CD4-positive, alpha-beta T cell treated with Interleukin-4 for 1 hour (primary cell): ENCODE measurements around the gene GPNMB.

Experiments
- DNase-seq, 2 donors: peaks; one replicate each; pipeline ENCODE4 v3.0.0-alpha.2; 2020 to 2022

The GPNMB gene

GRCh38 chr7:23275912-23276311 lies 29.3 kb downstream of the GPNMB start:
- DNase-seq: no peak

- DNase-seq: no peak
These were observed 29.8 kb downstream of the GPNMB start for GRCh38 chr7:23276376-23276775.

- DNase-seq: no peak
These were observed 30.4 kb downstream of the GPNMB start for GRCh38 chr7:23276947-23277346.

GRCh38 chr7:23277359-23277989 lies 30.9 kb downstream of the GPNMB start:
- DNase-seq: peak; percentile 23 to 69

GRCh38 chr7:23279819-23280525 lies 33.4 kb downstream of the GPNMB start:
- DNase-seq: no peak

GRCh38 chr7:23283086-23283485 lies 36.5 kb downstream of the GPNMB start:
- no peak for DNase-seq

GRCh38 chr7:23284871-23285270 lies 38.3 kb downstream of the GPNMB start:
- DNase-seq: no peak

GRCh38 chr7:23285657-23286646 lies 39.4 kb downstream of the GPNMB start:
- DNase-seq: no peak

GRCh38 chr7:23287612-23288011 lies 41.0 kb downstream of the GPNMB start:
- no peak for DNase-seq

- DNase-seq: no peak
These were observed 44.4 kb downstream of the GPNMB start for GRCh38 chr7:23290993-23291392.

- DNase-seq: no peak
These were observed 45.5 kb downstream of the GPNMB start for GRCh38 chr7:23291957-23292560.

GRCh38 chr7:23292623-23293022 lies 46.0 kb downstream of the GPNMB start:
- DNase-seq: no peak

- DNase-seq: no peak
These were observed 47.0 kb downstream of the GPNMB start for GRCh38 chr7:23293500-23294073.

- no peak for DNase-seq
These were observed 48.2 kb downstream of the GPNMB start for GRCh38 chr7:23294549-23295400.

- DNase-seq: no peak
These were observed 48.8 kb downstream of the GPNMB start for GRCh38 chr7:23295401-23295697.

- no peak for DNase-seq
These were observed 51.7 kb downstream of the GPNMB start for GRCh38 chr7:23298141-23298881.

GRCh38 chr7:23298885-23299769 lies 52.6 kb downstream of the GPNMB start, which contains the start of gene MALSU1:
Gene MALSU1 (plus strand): TSS chr7:23299339. CDS start chr7:23299353, 14 bp downstream.
- DNase-seq: peak; percentile 96 to 97

GRCh38 chr7:23299770-23300300 lies 53.3 kb downstream of the GPNMB start:
- no peak for DNase-seq

GRCh38 chr7:23306936-23307521 lies 60.5 kb downstream of the GPNMB start:
- DNase-seq: no peak
